GM12878 (cell line): ENCODE data around the gene THY1. TPM values are rescaled to one million over a fixed set of nuclear protein-coding genes. Genes with fewer than 3 reads are reported as not detected.

Experiments
- ATAC-seq: fragments of 200-7000 bp; cut with Tn5 transposase; 3 replicates; pipeline ENCODE4 v1.9.1; 2020; ENCODE audit warnings: mild to moderate bottlenecking, moderate library complexity
- BruUV-seq: library from RNA; stranded (reverse); fragments of 400-500 nt; replicated peaks from 2 replicates; lab custom pipeline; 2021; lab: Mats Ljungman, UMichigan
- CTCF ChIA-PET: fragments of 300-600 bp; sonication (Branson Sonifier 250); formaldehyde crosslinking; extraction: SDS; loops from one replicate; lab custom pipeline; 2021; ENCODE audit warnings: inconsistent platforms; lab: Yijun Ruan, JAX
- POLR2A ChIA-PET: fragments of 350-600 bp; formaldehyde crosslinking; extraction: SDS; loops from one replicate; lab custom pipeline; 2021; ENCODE audit warnings: inconsistent platforms; lab: Charles Lee
- RAD21 ChIA-PET: fragments of 300-600 bp; sonication (Branson Sonifier 250); formaldehyde crosslinking; loops from one replicate; lab custom pipeline; 2023; ENCODE audit warnings: antibody characterized with exemption; ENCODE audit not compliant: unreplicated experiment; lab: Charles Lee
- SMC1A ChIA-PET: fragments of 300-600 bp; sonication (Branson Sonifier 250); formaldehyde crosslinking; loops from one replicate; lab custom pipeline; 2023; ENCODE audit not compliant: unreplicated experiment, uncharacterized antibody; lab: Charles Lee
- DNase-seq: peaks from one replicate; pipeline ENCODE4 v3.0.0-alpha.2; 2011; ENCODE audit warnings: low read depth, low spot score
- FAIRE-seq: peaks from 3 replicates; lab custom pipeline; 2011; peaks lifted over from hg19 to GRCh38; lab: Jason Lieb, UNC
- H2AFZ ChIP-seq: 2 replicates; pipeline ENCODE4 v1.6.0; 2011; ENCODE audit warnings: low read depth, low read length, control low read depth; ENCODE audit not compliant: control insufficient read depth
- H3K27ac ChIP-seq: 2 replicates; pipeline ENCODE4 v1.5.1; 2011; ENCODE audit warnings: control low read depth; ENCODE audit not compliant: control insufficient read depth, insufficient read depth
- H3K27me3 ChIP-seq, 2 experiments: replicated peaks in 1 of 2; 2 replicates each; pipeline versions ENCODE4 v1.6.0 to v1.6.1; 2011; ENCODE audit warnings: low read length in 1 of 2; ENCODE audit not compliant: control insufficient read depth in 2 of 2, insufficient read depth in 2 of 2
- H3K36me3 ChIP-seq, 2 experiments: 2 replicates each; pipeline ENCODE4 v1.5.1; 2011; ENCODE audit warnings: low read length in 1 of 2; ENCODE audit not compliant: control insufficient read depth in 2 of 2, insufficient read depth in 2 of 2
- H3K4me1 ChIP-seq: 2 replicates; pipeline ENCODE4 v1.6.1; 2011; ENCODE audit warnings: mild to moderate bottlenecking, low read length, moderate library complexity, mixed read lengths; ENCODE audit not compliant: control insufficient read depth, insufficient read depth
- H3K4me2 ChIP-seq: 2 replicates; pipeline ENCODE4 v1.6.0; 2011; ENCODE audit warnings: control low read depth; ENCODE audit not compliant: control insufficient read depth, insufficient read depth
- H3K4me3 ChIP-seq: fragments of 200-600 bp; sonication (generic); 2 replicates; pipeline ENCODE4 v1.5.1; 2016
- H3K79me2 ChIP-seq: 2 replicates; pipeline ENCODE4 v1.6.0; 2011; ENCODE audit warnings: low read length; ENCODE audit not compliant: control insufficient read depth, insufficient read depth
- H3K9ac ChIP-seq: 2 replicates; pipeline ENCODE4 v1.8.0; 2011; ENCODE audit warnings: low read length, control low read depth, mixed read lengths; ENCODE audit not compliant: control insufficient read depth, insufficient read depth
- H3K9me3 ChIP-seq: replicated peaks from 3 replicates; pipeline ENCODE4 v1.5.1; 2011; ENCODE audit warnings: mild to moderate bottlenecking, low read length; ENCODE audit not compliant: control insufficient read depth, insufficient read depth
- H4K20me1 ChIP-seq: 2 replicates; pipeline ENCODE4 v1.6.0; 2011; ENCODE audit not compliant: control insufficient read depth, insufficient read depth
- ELK1 ChIP-seq: IDR thresholded peaks from 2 replicates; pipeline ENCODE4 v1.6.1; 2012; ENCODE audit warnings: low read depth, low read length, improper control_type of control experiment
- FOXK2 ChIP-seq: fragments of 450-650 bp; IDR thresholded peaks from 2 replicates; pipeline ENCODE4 v1.6.1; 2017; ENCODE audit warnings: mild to moderate bottlenecking, moderate library complexity
- JUNB ChIP-seq: IDR thresholded peaks from 2 replicates; pipeline ENCODE4 v1.6.1; 2016; ENCODE audit warnings: antibody characterized with exemption, mild to moderate bottlenecking
- TCF7 ChIP-seq: IDR thresholded peaks from 2 replicates; pipeline ENCODE4 v1.6.1; 2014; ENCODE audit warnings: antibody characterized with exemption, borderline replicate concordance
- WGBS: methylation state at CpG from one replicate; pipeline ENCODE4 v1.1.6; 2016; ENCODE audit warnings: low lambda C conversion rate; ENCODE audit not compliant: insufficient replicate concordance, insufficient coverage; ENCODE audit errors: missing lambda C conversion rate; 5-methylcytosine and 5-hydroxymethylcytosine counted together
- in situ Hi-C: fragments of 300-500 bp; cut with MboI; formaldehyde crosslinking; loops from 9 replicates; pipeline ENCODE4 v1.14.3; 2018; ENCODE audit warnings: mixed read lengths
- intact Hi-C: fragments of 100-400 bp; cut with micrococcal nuclease; formaldehyde crosslinking; loops from one replicate; pipeline ENCODE4 v1.14.2; 2022; ENCODE audit not compliant: unreplicated experiment
- polyA plus RNA-seq, 11 experiments: library from polyadenylated mRNA; depleted of rRNA in 4 of 11; unstranded in 6 of 11; stranded (reverse) in 5 of 11; fragments of >200 nt; fragmentation: Nextera tagmentation in 4 of 11; fragmentation: Illumina TruSeq in 1 of 11; extraction: Ambion mirVana in 4 of 11; extraction: Trizol in 1 of 11; gene quantifications; 1 replicate in 1 of 11; 2 replicates in 10 of 11; pipeline versions ENCODE4 v1.2.1 to v1.2.3, GENCODE V29; 2011 to 2016; ENCODE audit warnings: inconsistent platforms in 2 of 11, missing spikeins in 2 of 11, low read depth in 1 of 11
- total RNA-seq, 4 experiments: library from RNA; depleted of rRNA in 3 of 4; stranded (reverse); fragments of >200 nt in 3 of 4; fragmentation: Illumina TruSeq in 1 of 4; extraction: Trizol in 1 of 4; gene quantifications; 2 replicates each; pipeline versions ENCODE4 v1.2.1 to v1.2.3, GENCODE V29; 2013 to 2021
- TF ChIP-seq, protein P1 (sequence below): IDR thresholded peaks from 2 replicates; pipeline ENCODE4 v1.6.1; 2011; ENCODE audit warnings: low read depth, low read length, improper control_type of control experiment, borderline replicate concordance
- TF ChIP-seq, protein P2 (sequence below): IDR thresholded peaks from 2 replicates; pipeline ENCODE4 v1.6.1; 2012; ENCODE audit warnings: improper control_type of control experiment, low read depth, low read length; ENCODE audit not compliant: insufficient replicate concordance
- TF ChIP-seq, protein P3 (sequence below): fragments of 450-650 bp; IDR thresholded peaks from 2 replicates; pipeline ENCODE4 v1.6.1; 2017; ENCODE audit warnings: mild to moderate bottlenecking, low read depth, inconsistent platforms; ENCODE audit not compliant: poor library complexity, severe bottlenecking

THY1 gene
- total and polyA plus RNA-seq, 10 of the 15 experiments (the other 5 are each of a cell fraction or from before 2014, with no cell fraction given) = 0.86 to 20.1 (median 3.2) TPM

DNA sequence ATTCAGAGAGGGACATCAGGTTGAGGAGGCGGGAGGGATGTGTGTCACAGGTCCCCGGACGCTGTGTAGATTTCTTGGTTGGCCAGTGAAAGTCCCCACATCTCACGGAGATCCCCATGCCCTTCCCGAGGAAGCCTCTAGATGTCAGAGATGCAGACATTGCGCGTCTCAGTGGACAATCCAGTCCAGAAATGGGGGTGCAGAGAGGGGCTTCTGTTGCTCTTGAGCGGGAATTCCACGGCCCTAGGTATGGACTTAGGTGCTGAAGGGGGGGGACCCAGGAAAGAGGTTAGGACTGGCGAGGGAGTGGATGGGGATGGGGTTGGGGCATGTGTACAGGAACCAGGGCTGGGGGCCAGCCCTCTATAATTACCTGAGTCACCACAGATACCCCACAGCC lies 7.0 kb downstream of the THY1 start:
- SMC1A ChIA-PET = no interaction called here
- in situ Hi-C loops = no loop called here
- no TSS peak for BruUV-seq

DNA sequence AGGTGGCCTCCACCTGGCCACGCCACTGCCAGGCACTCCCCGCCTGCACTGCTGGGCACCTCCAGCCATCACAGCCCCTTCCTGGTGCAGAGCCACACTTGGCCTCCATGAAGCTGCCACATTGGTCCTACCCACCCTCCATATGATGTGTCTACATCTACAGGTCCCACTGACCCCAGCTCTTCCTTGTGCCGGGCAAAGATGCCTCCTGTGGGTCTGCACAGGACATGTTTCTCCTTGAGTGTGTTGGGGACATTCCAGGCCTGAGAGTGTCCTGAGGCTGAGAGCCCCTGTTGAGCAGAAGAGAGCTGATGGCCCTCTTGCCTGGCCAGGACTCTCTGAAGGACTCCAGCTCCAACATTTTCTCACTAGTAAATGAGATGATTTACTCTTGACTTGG lies 7.5 kb downstream of the THY1 start:
- Histone ChIP-seq H3K4me2 (no peak overlapping the region), H3K4me3 (no peak overlapping the region), H3K79me2 (no peaks in the 10 kb centered on the region), H3K4me1 (no peaks in the 10 kb centered on the region), H3K27ac (no peak overlapping the region), H3K27me3 (no peaks in the 10 kb centered on the region), H4K20me1 (no peaks in the 10 kb centered on the region), H3K9me3 (peaks cover 2% of the 10 kb centered on the region; the same call in 1 of the 3 replicates), H2AFZ (no peak overlapping the region), H3K36me3 (no peaks in the 10 kb centered on the region), H3K9ac (no peak overlapping the region)
- ChIA-PET SMC1A (no interaction called here), CTCF (interaction anchor here (0.7 to 1.3 kb wide), 2 partner anchors 59 to 693 kb away, joined by 3 read pairs; no protein-coding TSS in a partner anchor), RAD21 (interaction anchor here (1.5 kb wide), 1 partner anchor 59 kb away, joined by 4 read pairs; no protein-coding TSS in a partner anchor), POLR2A (no interaction called here)
- DNase-seq (no peak), ATAC-seq (peak; percentile 24; the same call in 2 of the 3 replicates), FAIRE-seq (no peak)
- intact Hi-C loops = no loop called here
- 80% methylated on average over 3 of the region's 3 CpGs for WGBS
- no TSS peak for BruUV-seq
- in situ Hi-C loops = no loop called here
- TF ChIP-seq JUNB (no peak), FOXK2 (no peak), ELK1 (no peak)
- TF ChIP-seq, protein P1, sequence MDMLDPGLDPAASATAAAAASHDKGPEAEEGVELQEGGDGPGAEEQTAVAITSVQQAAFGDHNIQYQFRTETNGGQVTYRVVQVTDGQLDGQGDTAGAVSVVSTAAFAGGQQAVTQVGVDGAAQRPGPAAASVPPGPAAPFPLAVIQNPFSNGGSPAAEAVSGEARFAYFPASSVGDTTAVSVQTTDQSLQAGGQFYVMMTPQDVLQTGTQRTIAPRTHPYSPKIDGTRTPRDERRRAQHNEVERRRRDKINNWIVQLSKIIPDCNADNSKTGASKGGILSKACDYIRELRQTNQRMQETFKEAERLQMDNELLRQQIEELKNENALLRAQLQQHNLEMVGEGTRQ = no peak
- TF ChIP-seq, protein P2, sequence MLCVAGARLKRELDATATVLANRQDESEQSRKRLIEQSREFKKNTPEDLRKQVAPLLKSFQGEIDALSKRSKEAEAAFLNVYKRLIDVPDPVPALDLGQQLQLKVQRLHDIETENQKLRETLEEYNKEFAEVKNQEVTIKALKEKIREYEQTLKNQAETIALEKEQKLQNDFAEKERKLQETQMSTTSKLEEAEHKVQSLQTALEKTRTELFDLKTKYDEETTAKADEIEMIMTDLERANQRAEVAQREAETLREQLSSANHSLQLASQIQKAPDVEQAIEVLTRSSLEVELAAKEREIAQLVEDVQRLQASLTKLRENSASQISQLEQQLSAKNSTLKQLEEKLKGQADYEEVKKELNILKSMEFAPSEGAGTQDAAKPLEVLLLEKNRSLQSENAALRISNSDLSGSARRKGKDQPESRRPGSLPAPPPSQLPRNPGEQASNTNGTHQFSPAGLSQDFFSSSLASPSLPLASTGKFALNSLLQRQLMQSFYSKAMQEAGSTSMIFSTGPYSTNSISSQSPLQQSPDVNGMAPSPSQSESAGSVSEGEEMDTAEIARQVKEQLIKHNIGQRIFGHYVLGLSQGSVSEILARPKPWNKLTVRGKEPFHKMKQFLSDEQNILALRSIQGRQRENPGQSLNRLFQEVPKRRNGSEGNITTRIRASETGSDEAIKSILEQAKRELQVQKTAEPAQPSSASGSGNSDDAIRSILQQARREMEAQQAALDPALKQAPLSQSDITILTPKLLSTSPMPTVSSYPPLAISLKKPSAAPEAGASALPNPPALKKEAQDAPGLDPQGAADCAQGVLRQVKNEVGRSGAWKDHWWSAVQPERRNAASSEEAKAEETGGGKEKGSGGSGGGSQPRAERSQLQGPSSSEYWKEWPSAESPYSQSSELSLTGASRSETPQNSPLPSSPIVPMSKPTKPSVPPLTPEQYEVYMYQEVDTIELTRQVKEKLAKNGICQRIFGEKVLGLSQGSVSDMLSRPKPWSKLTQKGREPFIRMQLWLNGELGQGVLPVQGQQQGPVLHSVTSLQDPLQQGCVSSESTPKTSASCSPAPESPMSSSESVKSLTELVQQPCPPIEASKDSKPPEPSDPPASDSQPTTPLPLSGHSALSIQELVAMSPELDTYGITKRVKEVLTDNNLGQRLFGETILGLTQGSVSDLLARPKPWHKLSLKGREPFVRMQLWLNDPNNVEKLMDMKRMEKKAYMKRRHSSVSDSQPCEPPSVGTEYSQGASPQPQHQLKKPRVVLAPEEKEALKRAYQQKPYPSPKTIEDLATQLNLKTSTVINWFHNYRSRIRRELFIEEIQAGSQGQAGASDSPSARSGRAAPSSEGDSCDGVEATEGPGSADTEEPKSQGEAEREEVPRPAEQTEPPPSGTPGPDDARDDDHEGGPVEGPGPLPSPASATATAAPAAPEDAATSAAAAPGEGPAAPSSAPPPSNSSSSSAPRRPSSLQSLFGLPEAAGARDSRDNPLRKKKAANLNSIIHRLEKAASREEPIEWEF = no peak
- TF ChIP-seq, protein P3, sequence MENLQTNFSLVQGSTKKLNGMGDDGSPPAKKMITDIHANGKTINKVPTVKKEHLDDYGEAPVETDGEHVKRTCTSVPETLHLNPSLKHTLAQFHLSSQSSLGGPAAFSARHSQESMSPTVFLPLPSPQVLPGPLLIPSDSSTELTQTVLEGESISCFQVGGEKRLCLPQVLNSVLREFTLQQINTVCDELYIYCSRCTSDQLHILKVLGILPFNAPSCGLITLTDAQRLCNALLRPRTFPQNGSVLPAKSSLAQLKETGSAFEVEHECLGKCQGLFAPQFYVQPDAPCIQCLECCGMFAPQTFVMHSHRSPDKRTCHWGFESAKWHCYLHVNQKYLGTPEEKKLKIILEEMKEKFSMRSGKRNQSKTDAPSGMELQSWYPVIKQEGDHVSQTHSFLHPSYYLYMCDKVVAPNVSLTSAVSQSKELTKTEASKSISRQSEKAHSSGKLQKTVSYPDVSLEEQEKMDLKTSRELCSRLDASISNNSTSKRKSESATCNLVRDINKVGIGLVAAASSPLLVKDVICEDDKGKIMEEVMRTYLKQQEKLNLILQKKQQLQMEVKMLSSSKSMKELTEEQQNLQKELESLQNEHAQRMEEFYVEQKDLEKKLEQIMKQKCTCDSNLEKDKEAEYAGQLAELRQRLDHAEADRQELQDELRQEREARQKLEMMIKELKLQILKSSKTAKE = no peak

More for the DNA sequence above, 7.0 kb downstream of the THY1 start:
- no peaks in the 10 kb centered on the region for H3K79me2 ChIP-seq
- ChIA-PET RAD21 (no interaction called here), CTCF (interaction anchor here (0.7 kb wide), 1 partner anchor 17 kb away, joined by 3 read pairs; no protein-coding TSS in a partner anchor), POLR2A (no interaction called here)
- no peak overlapping the region for H2AFZ ChIP-seq
- no peaks in the 10 kb centered on the region; a peak in 1 of 4 replicates for H3K27me3 ChIP-seq
- ATAC-seq (peak; percentile 60), DNase-seq (no peak), FAIRE-seq (no peak)
- H3K4me1 ChIP-seq = peaks cover 2% of the 10 kb centered on the region; the same call in 1 of the 2 replicates
- H4K20me1 ChIP-seq = no peaks in the 10 kb centered on the region
- no peak overlapping the region for H3K9ac ChIP-seq
- H3K27ac ChIP-seq = no peak overlapping the region
- H3K36me3 ChIP-seq = no peaks in the 10 kb centered on the region
- intact Hi-C loops = no loop called here
- TF ChIP-seq TCF7 = no peak
- no peak overlapping the region for H3K4me2 ChIP-seq
- H3K4me3 ChIP-seq = no peak overlapping the region
- WGBS = 24% methylated on average over 10 of the region's 10 CpGs
- peaks cover 2% of the 10 kb centered on the region; the same call in 1 of the 3 replicates for H3K9me3 ChIP-seq
